Measurements from ENCODE around the gene TIMM29. TPM values are rescaled to one million over a fixed set of nuclear protein-coding genes. Genes with fewer than 3 reads are reported as not detected.

TIMM29 gene
- total RNA-seq, 2 experiments from 2014 or later = 22.6 to 24.8 TPM

- POLR2A ChIA-PET = no interaction called here
- ATAC-seq (ENCODE audit: poor library complexity) (no peak), DNase-seq (peak in 1 of 14 experiments; percentile 17)
- Histone ChIP-seq H3K27me3 (ENCODE audit: control insufficient read depth in 1 of 2, insufficient read depth in 2 of 2, low read length in 2 of 2) (no peaks in the 10 kb centered on the region), H3K4me1 (ENCODE audit: insufficient read depth, low read length) (no peaks in the 10 kb centered on the region), H3K9me3 (ENCODE audit: control insufficient read depth in 1 of 2, insufficient read depth in 1 of 2, low read length in 2 of 2) (no peaks in the 10 kb centered on the region), H3K4me3 (ENCODE audit: low read length) (no peak overlapping the region), H3K27ac (ENCODE audit: low read depth in 1 of 2, low read length in 2 of 2) (no peak overlapping the region), H3K36me3 (ENCODE audit: insufficient read depth, low read length) (peaks cover 41% of the 10 kb centered on the region)
- CTCF ChIA-PET = no interaction called here
- intact Hi-C loops (cut with DNase I, micrococcal nuclease) = no loop called here
- no peak overlapping the region for H3K4me3 Mint-ChIP-seq
- peaks cover 24% of the 10 kb centered on the region for H3K36me3 Mint-ChIP-seq (ENCODE audit: low read depth)
- no peaks in the 10 kb centered on the region for H3K9me3 Mint-ChIP-seq
- H3K27ac Mint-ChIP-seq = no peak overlapping the region
- H3K4me1 Mint-ChIP-seq (ENCODE audit: low read depth) = no peaks in the 10 kb centered on the region
- TF ChIP-seq, protein P1, sequence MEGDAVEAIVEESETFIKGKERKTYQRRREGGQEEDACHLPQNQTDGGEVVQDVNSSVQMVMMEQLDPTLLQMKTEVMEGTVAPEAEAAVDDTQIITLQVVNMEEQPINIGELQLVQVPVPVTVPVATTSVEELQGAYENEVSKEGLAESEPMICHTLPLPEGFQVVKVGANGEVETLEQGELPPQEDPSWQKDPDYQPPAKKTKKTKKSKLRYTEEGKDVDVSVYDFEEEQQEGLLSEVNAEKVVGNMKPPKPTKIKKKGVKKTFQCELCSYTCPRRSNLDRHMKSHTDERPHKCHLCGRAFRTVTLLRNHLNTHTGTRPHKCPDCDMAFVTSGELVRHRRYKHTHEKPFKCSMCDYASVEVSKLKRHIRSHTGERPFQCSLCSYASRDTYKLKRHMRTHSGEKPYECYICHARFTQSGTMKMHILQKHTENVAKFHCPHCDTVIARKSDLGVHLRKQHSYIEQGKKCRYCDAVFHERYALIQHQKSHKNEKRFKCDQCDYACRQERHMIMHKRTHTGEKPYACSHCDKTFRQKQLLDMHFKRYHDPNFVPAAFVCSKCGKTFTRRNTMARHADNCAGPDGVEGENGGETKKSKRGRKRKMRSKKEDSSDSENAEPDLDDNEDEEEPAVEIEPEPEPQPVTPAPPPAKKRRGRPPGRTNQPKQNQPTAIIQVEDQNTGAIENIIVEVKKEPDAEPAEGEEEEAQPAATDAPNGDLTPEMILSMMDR (IDR thresholded peaks at IDR 0.05) = no peak
- no peaks in the 10 kb centered on the region for H3K27me3 Mint-ChIP-seq
Measured at GRCh38 chr19:10915130-10916091, 13.2 kb upstream of the TIMM29 start.

DNA sequence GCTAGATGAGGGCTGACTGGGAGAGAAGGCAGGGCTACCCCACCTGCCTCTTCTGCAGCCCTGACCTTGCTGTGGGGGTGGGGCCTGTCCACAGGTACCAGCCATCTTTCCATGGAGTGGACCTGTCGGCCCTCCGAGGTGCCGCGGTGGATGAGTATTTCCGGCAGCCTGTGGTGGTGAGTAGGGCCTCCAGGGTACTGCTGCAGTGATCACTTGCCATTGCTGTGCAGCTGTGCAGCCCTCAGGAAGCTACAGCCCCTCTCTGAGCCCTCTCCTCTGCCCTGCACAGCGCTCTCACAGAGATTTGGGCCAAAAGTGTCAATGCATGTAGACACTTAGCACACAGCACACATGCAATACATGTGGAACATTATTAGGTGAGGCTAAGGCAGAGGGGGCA is 12.0 kb upstream of the TIMM29 start:
- Mint-ChIP-seq H3K4me3 (no peak overlapping the region), H3K27me3 (no peaks in the 10 kb centered on the region), H3K27ac (no peak overlapping the region), H3K4me1 (ENCODE audit: low read depth) (no peaks in the 10 kb centered on the region), H3K36me3 (ENCODE audit: low read depth) (peaks cover 30% of the 10 kb centered on the region), H3K9me3 (no peaks in the 10 kb centered on the region)
- Histone ChIP-seq H3K9me3 (ENCODE audit: control insufficient read depth in 1 of 2, insufficient read depth in 1 of 2, low read length in 2 of 2) (no peaks in the 10 kb centered on the region), H3K36me3 (ENCODE audit: insufficient read depth, low read length) (peaks cover 50% of the 10 kb centered on the region), H3K27ac (ENCODE audit: low read depth in 1 of 2, low read length in 2 of 2) (no peak overlapping the region), H3K4me1 (ENCODE audit: insufficient read depth, low read length) (no peaks in the 10 kb centered on the region), H3K27me3 (ENCODE audit: control insufficient read depth in 1 of 2, insufficient read depth in 2 of 2, low read length in 2 of 2) (no peaks in the 10 kb centered on the region), H3K4me3 (ENCODE audit: low read length) (no peak overlapping the region)
- TF ChIP-seq, protein P1 (IDR thresholded peaks at IDR 0.05) = no peak
- POLR2A ChIA-PET = no interaction called here
- DNase-seq (no peak), ATAC-seq (ENCODE audit: poor library complexity) (no peak)
- CTCF ChIA-PET = no interaction called here
- intact Hi-C loops (cut with DNase I, micrococcal nuclease) = no loop called here

GRCh38 chr19:10918359-10918758 is 10.3 kb upstream of the TIMM29 start:
- TF ChIP-seq, protein P1 (IDR thresholded peaks at IDR 0.05) = no peak
- intact Hi-C loops (cut with DNase I, micrococcal nuclease) = no loop called here
- ATAC-seq (ENCODE audit: poor library complexity) (no peak), DNase-seq (no peak)
- no peak overlapping the region for H3K4me3 Mint-ChIP-seq
- no peaks in the 10 kb centered on the region for H3K4me1 Mint-ChIP-seq (ENCODE audit: low read depth)
- H3K27ac Mint-ChIP-seq = no peak overlapping the region
- no peaks in the 10 kb centered on the region for H3K27me3 Mint-ChIP-seq
- Histone ChIP-seq H3K27me3 (ENCODE audit: control insufficient read depth in 1 of 2, insufficient read depth in 2 of 2, low read length in 2 of 2) (no peaks in the 10 kb centered on the region), H3K27ac (ENCODE audit: low read depth in 1 of 2, low read length in 2 of 2) (no peak overlapping the region), H3K4me3 (ENCODE audit: low read length) (no peak overlapping the region), H3K9me3 (ENCODE audit: control insufficient read depth in 1 of 2, insufficient read depth in 1 of 2, low read length in 2 of 2) (no peaks in the 10 kb centered on the region), H3K4me1 (ENCODE audit: insufficient read depth, low read length) (no peaks in the 10 kb centered on the region), H3K36me3 (ENCODE audit: insufficient read depth, low read length) (peaks cover 46% of the 10 kb centered on the region)
- CTCF ChIA-PET = no interaction called here
- H3K36me3 Mint-ChIP-seq (ENCODE audit: low read depth) = peaks cover 27% of the 10 kb centered on the region
- no peaks in the 10 kb centered on the region for H3K9me3 Mint-ChIP-seq
- POLR2A ChIA-PET = no interaction called here

Data from CD4-positive, alpha-beta T cell (primary cell).